SK-N-MC (cell line): ENCODE results near the gene ZNF69.

Source experiments
- EZH2 ChIP-seq: fragments of 200-600 bp; sonication (generic); IDR thresholded peaks from one replicate; pipeline ENCODE4 v1.6.1; 2017; ENCODE audit warnings: antibody characterized with exemption
- FOXP2 ChIP-seq: optimal IDR thresholded peaks from 2 replicates; pipeline ENCODE3; 2011; ENCODE audit warnings: mild to moderate bottlenecking, moderate library complexity; ENCODE audit not compliant: insufficient read depth; ENCODE audit errors: extremely low read length, control extremely low read depth
- POLR2AphosphoS5 ChIP-seq: IDR thresholded peaks from 2 replicates; pipeline ENCODE4 v1.6.1; 2012; ENCODE audit warnings: mild to moderate bottlenecking, low read depth, low read length, borderline replicate concordance

DNA sequence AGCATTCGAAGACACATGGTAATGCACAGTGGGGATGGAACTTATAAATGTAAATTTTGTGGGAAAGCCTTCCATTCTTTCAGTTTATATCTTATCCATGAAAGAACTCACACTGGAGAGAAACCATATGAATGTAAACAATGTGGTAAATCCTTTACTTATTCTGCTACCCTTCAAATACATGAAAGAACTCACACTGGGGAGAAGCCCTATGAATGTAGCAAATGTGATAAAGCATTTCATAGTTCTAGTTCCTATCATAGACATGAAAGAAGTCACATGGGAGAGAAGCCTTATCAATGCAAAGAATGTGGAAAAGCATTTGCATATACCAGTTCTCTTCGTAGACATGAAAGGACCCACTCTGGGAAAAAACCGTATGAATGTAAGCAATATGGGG is 61.1 kb downstream of the ZNF69 start:
- TF ChIP-seq POLR2AphosphoS5 (no peak), EZH2 (no peak), FOXP2 (no peak)
